Astrocyte of the cerebellum (primary cell): ENCODE data around the gene TUBB.

Experiments used
- DNase-seq: peaks from one replicate; pipeline ENCODE4 v3.0.0-alpha.2; 2011; ENCODE audit warnings: low read depth
- H3K4me3 ChIP-seq: 2 replicates; pipeline ENCODE4 v1.5.1; 2011; ENCODE audit warnings: mild to moderate bottlenecking, low read depth, low read length, moderate library complexity
- in situ Hi-C: cut with HindIII; loops from 2 replicates; pipeline ENCODE4 v1.10.0; 2017; ENCODE audit warnings: low sequenced_read_pairs
- TF ChIP-seq, protein P1 (sequence below): IDR thresholded peaks from 2 replicates; pipeline ENCODE4 v1.5.1; 2012; ENCODE audit warnings: low read length, low read depth, moderate library complexity, mild to moderate bottlenecking; ENCODE audit errors: missing control alignments

TUBB gene

DNA sequence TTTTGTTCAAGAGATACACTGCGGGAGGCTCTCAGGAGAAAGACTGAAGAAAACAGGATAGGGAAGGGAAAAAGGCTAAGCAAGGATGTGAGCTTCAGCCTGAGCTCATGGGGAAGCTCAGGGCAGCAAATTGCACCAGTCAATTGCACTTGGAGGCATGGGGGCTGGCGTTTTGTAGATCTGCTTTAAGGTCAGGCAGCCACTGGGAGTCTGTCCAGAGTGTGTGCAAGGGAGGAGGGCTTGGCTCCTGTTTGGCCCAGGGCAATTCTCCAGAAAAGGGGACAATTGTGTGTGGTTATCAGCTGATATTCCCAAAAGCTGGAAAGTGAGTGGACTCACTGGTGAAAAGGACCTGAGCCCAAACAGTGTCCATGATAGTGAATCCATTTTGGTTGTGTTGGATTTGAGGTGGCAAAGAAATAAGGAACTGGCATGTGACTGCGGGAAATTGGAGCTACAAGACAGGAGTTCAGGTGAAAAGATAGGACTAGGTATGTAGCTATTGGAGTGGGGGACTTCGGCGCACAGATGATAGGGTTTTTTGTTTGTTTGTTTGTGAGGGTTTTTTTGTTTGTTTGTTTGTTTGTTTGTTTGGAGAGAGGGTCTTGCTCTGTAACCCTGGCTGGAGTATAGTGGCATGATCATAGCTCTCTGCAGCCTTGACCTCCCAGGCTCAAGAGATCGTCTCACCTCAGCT lies 46.5 kb downstream of the TUBB start:
- in situ Hi-C loops, result no loop called here
- TF ChIP-seq, protein P1, sequence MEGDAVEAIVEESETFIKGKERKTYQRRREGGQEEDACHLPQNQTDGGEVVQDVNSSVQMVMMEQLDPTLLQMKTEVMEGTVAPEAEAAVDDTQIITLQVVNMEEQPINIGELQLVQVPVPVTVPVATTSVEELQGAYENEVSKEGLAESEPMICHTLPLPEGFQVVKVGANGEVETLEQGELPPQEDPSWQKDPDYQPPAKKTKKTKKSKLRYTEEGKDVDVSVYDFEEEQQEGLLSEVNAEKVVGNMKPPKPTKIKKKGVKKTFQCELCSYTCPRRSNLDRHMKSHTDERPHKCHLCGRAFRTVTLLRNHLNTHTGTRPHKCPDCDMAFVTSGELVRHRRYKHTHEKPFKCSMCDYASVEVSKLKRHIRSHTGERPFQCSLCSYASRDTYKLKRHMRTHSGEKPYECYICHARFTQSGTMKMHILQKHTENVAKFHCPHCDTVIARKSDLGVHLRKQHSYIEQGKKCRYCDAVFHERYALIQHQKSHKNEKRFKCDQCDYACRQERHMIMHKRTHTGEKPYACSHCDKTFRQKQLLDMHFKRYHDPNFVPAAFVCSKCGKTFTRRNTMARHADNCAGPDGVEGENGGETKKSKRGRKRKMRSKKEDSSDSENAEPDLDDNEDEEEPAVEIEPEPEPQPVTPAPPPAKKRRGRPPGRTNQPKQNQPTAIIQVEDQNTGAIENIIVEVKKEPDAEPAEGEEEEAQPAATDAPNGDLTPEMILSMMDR, result no peak
- no peak overlapping the region for H3K4me3 ChIP-seq
- DNase-seq, result no peak

DNA sequence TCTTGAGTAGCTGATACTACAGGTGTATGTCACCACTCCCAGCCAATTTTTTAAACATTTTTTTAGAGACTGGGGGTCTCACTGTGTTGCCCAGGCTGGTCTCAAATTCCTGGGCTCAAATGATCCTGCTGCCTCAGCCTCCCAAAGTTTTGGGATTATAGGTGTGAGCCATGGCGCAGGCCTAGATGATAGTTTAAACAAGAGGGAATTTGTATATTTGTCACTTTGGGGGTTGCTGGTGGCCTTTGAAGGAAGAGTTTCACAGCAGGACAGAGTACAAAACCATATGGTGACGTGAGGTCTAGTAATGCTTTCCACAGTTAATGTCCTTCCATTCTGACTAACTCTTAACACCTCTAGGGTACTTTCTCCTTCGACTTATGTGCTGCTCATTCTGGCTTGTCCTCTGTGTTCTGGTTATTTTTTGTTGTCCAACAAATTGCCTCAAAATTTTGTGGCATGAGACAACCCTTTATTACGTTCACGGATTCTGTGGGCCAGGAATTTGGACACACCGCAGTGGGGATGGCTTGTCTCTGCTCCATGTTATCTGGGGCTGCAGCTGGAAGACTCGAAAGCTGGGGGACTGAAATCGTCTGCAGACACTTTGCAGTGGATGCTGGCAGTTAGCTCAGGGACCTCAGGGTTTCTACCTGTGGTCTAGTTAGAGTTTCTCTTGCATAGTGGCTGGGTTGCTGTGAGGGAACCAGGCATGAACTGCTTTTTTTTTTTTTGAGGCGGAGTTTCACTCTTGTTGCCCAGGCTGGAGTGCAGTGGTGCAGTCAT lies 47.2 kb downstream of the TUBB start:
- TF ChIP-seq, protein P1, result no peak
- no peak overlapping the region for H3K4me3 ChIP-seq
- DNase-seq, result no peak
- in situ Hi-C loops, result no loop called here

DNA sequence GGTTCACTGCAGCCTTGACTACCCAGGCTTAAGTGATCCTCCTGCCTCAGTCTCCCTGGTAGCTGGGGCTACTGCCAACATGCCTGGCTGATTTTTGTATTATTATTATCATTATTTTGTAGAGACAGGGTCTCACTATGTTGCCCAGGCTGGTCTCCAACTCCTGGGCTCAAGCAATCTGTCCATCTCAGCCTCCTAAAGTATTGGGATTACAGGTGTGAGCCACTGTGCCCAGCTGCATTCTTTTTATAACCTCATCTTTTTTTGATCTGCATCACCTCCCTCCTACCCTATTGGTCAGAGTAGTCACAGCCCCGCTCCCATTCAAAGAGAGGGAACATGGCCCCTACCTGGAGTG lies 47.8 kb downstream of the TUBB start:
- TF ChIP-seq, protein P1, result no peak
- in situ Hi-C loops, result no loop called here
- H3K4me3 ChIP-seq, result no peak overlapping the region
- no peak for DNase-seq

DNA sequence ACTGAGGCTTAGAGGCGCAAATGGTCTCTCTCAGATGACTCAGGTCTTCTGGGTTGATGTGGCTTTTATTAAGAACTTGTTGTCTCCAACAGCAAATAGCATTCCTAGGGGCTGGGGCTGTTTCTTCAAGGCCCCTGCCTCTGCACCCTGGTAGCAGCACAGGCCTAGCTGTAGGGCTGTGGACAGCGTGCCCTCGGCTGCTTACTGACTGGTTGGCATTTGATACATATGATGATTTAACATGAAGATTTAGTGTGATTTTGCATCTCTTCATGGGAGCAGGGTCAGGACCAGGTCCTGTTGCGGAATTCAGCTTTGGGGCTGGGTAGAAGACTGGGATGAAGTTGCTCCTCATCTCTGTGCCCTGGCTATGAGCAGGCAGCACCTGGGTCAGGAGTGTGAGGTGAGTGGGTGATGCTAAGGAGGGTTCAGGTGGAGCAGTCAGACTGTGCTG lies 48.5 kb downstream of the TUBB start:
- DNase-seq, result no peak
- in situ Hi-C loops, result no loop called here
- TF ChIP-seq, protein P1, result no peak
- no peak overlapping the region for H3K4me3 ChIP-seq

DNA sequence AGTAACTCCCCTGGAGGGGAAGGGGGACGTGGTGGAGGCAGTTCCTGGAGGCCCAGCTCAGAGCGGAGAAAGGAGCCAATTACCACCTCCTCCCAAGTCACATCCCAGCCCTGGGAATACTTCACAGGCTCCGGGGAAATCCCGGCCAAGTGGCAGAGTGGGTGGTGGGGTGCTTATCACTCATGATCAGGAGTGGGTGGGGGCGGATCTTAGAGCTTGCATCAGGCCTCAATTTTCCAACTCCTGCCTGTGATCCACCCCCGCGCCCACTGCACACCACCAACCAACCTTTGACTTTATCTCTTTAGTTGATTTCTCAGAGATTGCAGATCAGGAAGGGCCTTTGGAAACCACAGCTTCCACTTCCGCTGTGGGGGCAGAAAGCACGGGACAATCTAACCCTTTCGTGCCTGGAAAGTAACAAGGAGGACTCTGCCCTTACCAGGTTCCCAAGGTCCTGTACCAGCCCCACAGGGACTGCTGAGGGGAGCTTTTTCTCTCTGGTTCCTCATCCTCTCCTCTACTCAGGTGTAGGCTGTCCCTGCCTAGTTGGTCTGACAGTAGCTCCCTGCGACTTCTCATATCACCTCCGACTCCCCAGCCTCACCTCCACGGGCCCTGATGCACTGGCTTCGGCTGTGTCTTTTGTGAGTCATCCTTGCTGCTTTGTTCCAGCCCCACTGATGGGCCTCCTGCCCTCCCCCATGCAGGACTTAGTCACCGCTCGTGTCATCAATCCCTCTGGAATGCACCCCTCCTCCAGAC lies 49.1 kb downstream of the TUBB start:
- in situ Hi-C loops, result no loop called here
- H3K4me3 ChIP-seq, result no peak overlapping the region
- TF ChIP-seq, protein P1, result no peak
- DNase-seq, result peak; percentile 81

DNA sequence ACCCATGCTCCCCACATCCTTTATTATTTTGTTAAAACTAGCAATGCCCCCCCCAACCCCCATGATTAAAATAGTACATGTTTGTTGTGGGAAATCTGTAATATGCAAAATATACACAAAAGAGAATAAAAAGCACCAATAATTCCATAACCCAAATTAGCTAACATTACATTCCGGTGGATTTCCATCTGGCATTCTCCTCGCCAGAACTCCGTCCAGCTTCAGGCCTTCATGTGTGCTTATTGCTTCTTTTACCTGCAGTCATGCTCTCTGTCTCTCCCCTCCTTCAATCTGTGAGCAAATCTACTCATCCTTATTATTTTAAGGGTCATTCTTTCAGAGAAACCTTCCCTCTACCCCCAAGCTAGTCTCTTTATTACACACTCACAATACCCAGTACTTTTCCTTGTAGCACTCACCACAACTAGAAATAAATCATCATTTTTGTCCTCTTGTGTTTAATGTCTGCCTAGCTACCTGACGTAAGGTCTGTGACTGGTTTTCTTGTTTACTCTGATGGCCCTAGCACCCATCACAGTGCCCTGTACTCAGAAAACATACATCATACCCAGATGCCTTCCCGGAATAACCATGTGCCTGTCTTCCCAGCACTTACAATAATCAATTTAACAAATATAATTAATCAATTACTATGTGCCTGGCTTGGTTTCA lies 49.8 kb downstream of the TUBB start:
- TF ChIP-seq, protein P1, result no peak
- no peak for DNase-seq
- H3K4me3 ChIP-seq, result no peak overlapping the region
- in situ Hi-C loops, result no loop called here
